ENCODE results near the gene CAMKK2.

CAMKK2 gene

GRCh38 chr12:121337416-121337815 is 40.9 kb upstream of the CAMKK2 start:
- Histone ChIP-seq H3K79me2 (ENCODE audit: insufficient read depth, low read length) (no peaks in the 10 kb centered on the region; the same call in 1 of the 2 replicates), H3K4me2 (ENCODE audit: insufficient read depth, low read length) (no peak overlapping the region), H3K9me3 (ENCODE audit: insufficient read depth, low read length, severe bottlenecking) (no peaks in the 10 kb centered on the region), H2AFZ (ENCODE audit: low read depth, low read length) (no peak overlapping the region), H3K9ac (ENCODE audit: low read depth, low read length) (no peak overlapping the region), H3K4me1 (ENCODE audit: insufficient read depth, low read length) (no peaks in the 10 kb centered on the region), H3K27ac (ENCODE audit: low read length) (no peak overlapping the region), H3K36me3 (ENCODE audit: insufficient read depth, low read length) (peaks cover 89% of the 10 kb centered on the region), H4K20me1 (ENCODE audit: insufficient read depth, low read length) (no peaks in the 10 kb centered on the region), H3K4me3 (ENCODE audit: low read depth in 1 of 2, low read length in 2 of 2) (no peak overlapping the region), H3K27me3 (ENCODE audit: insufficient read depth, low read length, poor library complexity) (no peaks in the 10 kb centered on the region)
- DNase-seq = no peak
- ATAC-seq (ENCODE audit: insufficient read depth, low read depth) = no peak
- TF ChIP-seq CTCF (IDR thresholded peaks at IDR 0.05; ENCODE audit: borderline replicate concordance, extremely low read depth, low read length, poor library complexity, severe bottlenecking) = no peak
- no peak for TF ChIP-seq EZH2 (IDR thresholded peaks at IDR 0.05; ENCODE audit: borderline replicate concordance, low read depth, low read length, severe bottlenecking)

- H2AFZ ChIP-seq (ENCODE audit: low read depth, low read length) = no peak overlapping the region
- no peaks in the 10 kb centered on the region for H3K79me2 ChIP-seq (ENCODE audit: insufficient read depth, low read length)
- TF ChIP-seq EZH2 (IDR thresholded peaks at IDR 0.05; ENCODE audit: borderline replicate concordance, low read depth, low read length, severe bottlenecking) = no peak
- TF ChIP-seq CTCF (IDR thresholded peaks at IDR 0.05; ENCODE audit: borderline replicate concordance, extremely low read depth, low read length, poor library complexity, severe bottlenecking) = peak; percentile 91
- DNase-seq (peak; percentile 19), ATAC-seq (ENCODE audit: insufficient read depth, low read depth) (peak; percentile 93)
- no peak overlapping the region for H3K27ac ChIP-seq (ENCODE audit: low read length)
- H3K4me3 ChIP-seq (ENCODE audit: low read depth in 1 of 2, low read length in 2 of 2) = no peak overlapping the region
- H3K9me3 ChIP-seq (ENCODE audit: insufficient read depth, low read length, severe bottlenecking) = no peaks in the 10 kb centered on the region
- H3K9ac ChIP-seq (ENCODE audit: low read depth, low read length) = no peak overlapping the region
- H4K20me1 ChIP-seq (ENCODE audit: insufficient read depth, low read length) = no peaks in the 10 kb centered on the region
- peaks cover 90% of the 10 kb centered on the region for H3K36me3 ChIP-seq (ENCODE audit: insufficient read depth, low read length)
- H3K4me2 ChIP-seq (ENCODE audit: insufficient read depth, low read length) = no peak overlapping the region
- no peaks in the 10 kb centered on the region for H3K4me1 ChIP-seq (ENCODE audit: insufficient read depth, low read length)
- H3K27me3 ChIP-seq (ENCODE audit: insufficient read depth, low read length, poor library complexity) = no peaks in the 10 kb centered on the region
Measured at GRCh38 chr12:121334513-121335343, 38.2 kb upstream of the CAMKK2 start.

- no peak for ATAC-seq (ENCODE audit: insufficient read depth, low read depth)
- Histone ChIP-seq H3K27me3 (ENCODE audit: insufficient read depth, low read length, poor library complexity) (no peaks in the 10 kb centered on the region), H3K27ac (ENCODE audit: low read length) (no peak overlapping the region), H3K4me3 (ENCODE audit: low read depth in 1 of 2, low read length in 2 of 2) (no peak overlapping the region), H3K4me1 (ENCODE audit: insufficient read depth, low read length) (no peaks in the 10 kb centered on the region), H2AFZ (ENCODE audit: low read depth, low read length) (no peak overlapping the region), H4K20me1 (ENCODE audit: insufficient read depth, low read length) (no peaks in the 10 kb centered on the region), H3K9ac (ENCODE audit: low read depth, low read length) (no peak overlapping the region), H3K9me3 (ENCODE audit: insufficient read depth, low read length, severe bottlenecking) (no peaks in the 10 kb centered on the region), H3K4me2 (ENCODE audit: insufficient read depth, low read length) (no peak overlapping the region), H3K36me3 (ENCODE audit: insufficient read depth, low read length) (peaks cover 91% of the 10 kb centered on the region), H3K79me2 (ENCODE audit: insufficient read depth, low read length) (no peaks in the 10 kb centered on the region)
- DNase-seq = no peak
- TF ChIP-seq EZH2 (IDR thresholded peaks at IDR 0.05; ENCODE audit: borderline replicate concordance, low read depth, low read length, severe bottlenecking) = no peak
- TF ChIP-seq CTCF (IDR thresholded peaks at IDR 0.05; ENCODE audit: borderline replicate concordance, extremely low read depth, low read length, poor library complexity, severe bottlenecking) = no peak
Measured at GRCh38 chr12:121333747-121334146, 37.2 kb upstream of the CAMKK2 start.

Measured in DND-41 (cell line).